Mammary epithelial cell (primary cell): Measurements from ENCODE around the gene KCNB1.

Experiments used
- EZH2 ChIP-seq: IDR thresholded peaks from 2 replicates; pipeline ENCODE4 v1.6.1; 2012; ENCODE audit warnings: low read length, inconsistent platforms, borderline replicate concordance
- TF ChIP-seq, protein P1 (sequence below), 2 donors: IDR thresholded peaks in 1 of 2; conservative IDR thresholded peaks in 1 of 2; 2 replicates each; pipeline ENCODE4 v1.5.1; 2011 to 2012; ENCODE audit warnings: inconsistent platforms in 2 of 2, low read length in 2 of 2, mild to moderate bottlenecking in 2 of 2, control low read depth in 1 of 2, low read depth in 1 of 2; ENCODE audit not compliant: insufficient read depth in 1 of 2; ENCODE audit errors: extremely low read depth in 1 of 2

DNA sequence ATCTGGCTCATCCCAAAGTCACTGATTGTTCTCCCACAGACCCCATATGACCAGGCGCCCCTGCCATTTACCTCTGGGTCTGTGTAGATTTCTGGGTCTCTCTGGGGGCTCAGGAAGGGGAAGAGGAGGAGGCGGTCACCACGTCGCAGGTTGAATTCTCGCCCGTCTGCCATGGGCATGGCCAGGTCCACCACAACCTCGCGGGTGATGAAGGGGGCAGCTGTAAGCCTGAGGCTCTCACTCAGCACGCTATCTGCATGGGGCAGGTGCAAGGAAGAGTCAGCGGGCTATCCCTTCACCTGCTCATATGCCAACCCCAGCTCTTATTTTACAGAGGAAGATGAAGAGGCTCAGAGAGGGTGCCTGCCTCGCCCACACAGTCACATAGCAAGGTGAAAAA, 30.5 kb upstream of the KCNB1 start:
- TF ChIP-seq, protein P1, sequence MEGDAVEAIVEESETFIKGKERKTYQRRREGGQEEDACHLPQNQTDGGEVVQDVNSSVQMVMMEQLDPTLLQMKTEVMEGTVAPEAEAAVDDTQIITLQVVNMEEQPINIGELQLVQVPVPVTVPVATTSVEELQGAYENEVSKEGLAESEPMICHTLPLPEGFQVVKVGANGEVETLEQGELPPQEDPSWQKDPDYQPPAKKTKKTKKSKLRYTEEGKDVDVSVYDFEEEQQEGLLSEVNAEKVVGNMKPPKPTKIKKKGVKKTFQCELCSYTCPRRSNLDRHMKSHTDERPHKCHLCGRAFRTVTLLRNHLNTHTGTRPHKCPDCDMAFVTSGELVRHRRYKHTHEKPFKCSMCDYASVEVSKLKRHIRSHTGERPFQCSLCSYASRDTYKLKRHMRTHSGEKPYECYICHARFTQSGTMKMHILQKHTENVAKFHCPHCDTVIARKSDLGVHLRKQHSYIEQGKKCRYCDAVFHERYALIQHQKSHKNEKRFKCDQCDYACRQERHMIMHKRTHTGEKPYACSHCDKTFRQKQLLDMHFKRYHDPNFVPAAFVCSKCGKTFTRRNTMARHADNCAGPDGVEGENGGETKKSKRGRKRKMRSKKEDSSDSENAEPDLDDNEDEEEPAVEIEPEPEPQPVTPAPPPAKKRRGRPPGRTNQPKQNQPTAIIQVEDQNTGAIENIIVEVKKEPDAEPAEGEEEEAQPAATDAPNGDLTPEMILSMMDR (conservative IDR thresholded peaks at IDR 0.05 in 1 of 2, IDR thresholded peaks at IDR 0.05 in 1 of 2; ENCODE audit: extremely low read depth in 1 of 2, insufficient read depth in 1 of 2, low read depth in 1 of 2, low read length in 2 of 2) = no peak
- no peak for TF ChIP-seq EZH2
